Measurements from ENCODE around the gene PPAN.

PPAN gene

DNA sequence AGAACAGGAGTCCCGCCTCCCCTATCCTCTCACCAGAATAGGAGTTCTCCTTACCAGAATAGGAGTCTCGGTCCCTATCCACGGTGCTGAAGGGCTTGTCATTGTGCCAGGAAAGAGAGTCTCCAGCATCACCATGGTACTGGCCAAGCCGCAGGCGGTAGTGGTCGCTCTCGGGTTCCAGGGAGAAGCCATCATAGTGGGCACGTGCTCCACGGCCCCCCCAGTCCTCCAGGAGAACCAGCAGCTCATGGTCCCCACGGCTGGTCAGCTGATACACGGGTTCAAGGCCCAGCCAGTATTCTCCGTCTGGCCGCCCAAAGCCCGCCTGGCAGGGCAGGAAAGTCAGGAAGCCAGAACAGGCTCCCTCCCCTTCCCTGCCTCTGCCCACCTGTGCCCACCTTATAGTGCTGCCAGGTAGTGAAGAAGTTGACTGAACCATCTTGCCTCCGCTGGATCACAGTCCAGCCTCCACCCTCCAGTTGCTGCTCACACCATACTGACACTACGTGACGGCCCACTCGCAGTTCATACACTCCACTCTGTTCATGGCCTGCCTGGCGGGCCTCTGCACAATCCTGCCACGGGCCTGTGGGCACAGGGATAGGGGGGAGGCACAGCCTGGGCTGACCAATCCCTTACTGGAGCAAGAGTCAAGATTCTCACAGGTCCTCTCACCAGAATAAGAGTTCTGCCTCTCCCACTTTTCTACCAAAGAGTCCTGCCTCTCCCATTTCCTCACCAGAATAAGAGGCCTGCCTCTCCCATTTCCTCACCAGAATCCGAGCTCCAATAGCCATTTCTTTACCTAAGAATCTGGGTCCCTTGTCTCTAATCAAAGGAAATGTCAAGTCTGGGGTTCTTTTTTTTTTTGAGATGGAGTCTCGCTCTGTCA lies 12.6 kb upstream of the PPAN start:
- TF ChIP-seq ZFX (IDR thresholded peaks at IDR 0.05): no peak
- TF ChIP-seq, protein P1, sequence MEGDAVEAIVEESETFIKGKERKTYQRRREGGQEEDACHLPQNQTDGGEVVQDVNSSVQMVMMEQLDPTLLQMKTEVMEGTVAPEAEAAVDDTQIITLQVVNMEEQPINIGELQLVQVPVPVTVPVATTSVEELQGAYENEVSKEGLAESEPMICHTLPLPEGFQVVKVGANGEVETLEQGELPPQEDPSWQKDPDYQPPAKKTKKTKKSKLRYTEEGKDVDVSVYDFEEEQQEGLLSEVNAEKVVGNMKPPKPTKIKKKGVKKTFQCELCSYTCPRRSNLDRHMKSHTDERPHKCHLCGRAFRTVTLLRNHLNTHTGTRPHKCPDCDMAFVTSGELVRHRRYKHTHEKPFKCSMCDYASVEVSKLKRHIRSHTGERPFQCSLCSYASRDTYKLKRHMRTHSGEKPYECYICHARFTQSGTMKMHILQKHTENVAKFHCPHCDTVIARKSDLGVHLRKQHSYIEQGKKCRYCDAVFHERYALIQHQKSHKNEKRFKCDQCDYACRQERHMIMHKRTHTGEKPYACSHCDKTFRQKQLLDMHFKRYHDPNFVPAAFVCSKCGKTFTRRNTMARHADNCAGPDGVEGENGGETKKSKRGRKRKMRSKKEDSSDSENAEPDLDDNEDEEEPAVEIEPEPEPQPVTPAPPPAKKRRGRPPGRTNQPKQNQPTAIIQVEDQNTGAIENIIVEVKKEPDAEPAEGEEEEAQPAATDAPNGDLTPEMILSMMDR (conservative IDR thresholded peaks at IDR 0.05): no peak
- H3K27ac ChIP-seq: no peak overlapping the region

DNA sequence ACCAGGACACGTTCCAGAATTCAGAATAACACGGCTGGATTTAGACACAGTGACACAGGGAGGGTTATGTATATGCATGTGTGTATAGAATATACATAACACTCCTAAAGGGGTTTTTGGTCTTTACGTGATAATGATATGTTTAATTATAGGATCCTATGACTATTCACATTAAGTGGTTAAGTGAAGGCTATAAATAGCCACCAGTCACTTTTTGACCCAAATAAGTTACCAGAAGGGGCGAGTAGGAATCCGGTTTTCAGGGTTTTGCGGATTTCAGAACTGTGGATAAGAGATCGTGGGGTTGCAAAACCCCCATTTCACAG lies 10.6 kb upstream of the PPAN start:
- TF ChIP-seq, protein P1 (conservative IDR thresholded peaks at IDR 0.05): no peak
- TF ChIP-seq ZFX (IDR thresholded peaks at IDR 0.05): no peak
- H3K27ac ChIP-seq: peak overlapping the region; percentile 78

DNA sequence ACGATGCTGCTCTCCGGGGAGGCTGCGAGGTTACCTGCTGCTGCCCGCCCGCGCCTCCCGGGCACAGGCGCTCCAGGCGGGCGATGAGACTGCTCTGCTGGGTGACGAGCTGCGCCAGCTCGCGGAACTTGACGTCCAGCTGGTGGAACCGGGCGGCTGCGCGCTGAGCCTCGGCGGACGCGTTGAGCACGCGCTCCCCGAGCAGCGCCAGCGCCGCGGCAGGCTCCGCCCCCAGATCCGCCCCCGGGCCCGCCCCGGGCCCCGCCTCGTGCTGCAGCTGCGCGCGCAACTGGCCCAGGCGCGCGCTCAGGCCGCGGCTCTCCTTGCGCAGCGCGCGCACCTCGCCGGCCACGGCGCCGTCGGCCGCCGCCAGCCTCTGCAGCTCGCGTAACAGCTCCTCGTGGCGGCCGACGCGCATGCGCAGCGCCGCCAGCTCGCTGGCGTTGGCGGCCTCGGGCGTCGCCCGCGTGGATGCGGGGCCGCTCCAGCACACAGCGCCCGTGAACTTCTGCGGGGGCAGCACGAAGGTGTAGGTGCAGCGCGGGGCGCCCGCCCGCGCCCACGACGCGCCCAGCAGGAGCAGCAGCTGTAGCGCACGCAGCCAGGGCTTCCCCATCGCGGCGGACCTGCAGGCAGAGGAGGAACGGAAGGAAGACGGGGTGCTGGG lies 10.1 kb upstream of the PPAN start:
- TF ChIP-seq, protein P1 (conservative IDR thresholded peaks at IDR 0.05): no peak
- peak; percentile 80; the same call in 1 of the 2 replicates for TF ChIP-seq ZFX (IDR thresholded peaks at IDR 0.05)
- H3K27ac ChIP-seq: peak overlapping the region; percentile 78

DNA sequence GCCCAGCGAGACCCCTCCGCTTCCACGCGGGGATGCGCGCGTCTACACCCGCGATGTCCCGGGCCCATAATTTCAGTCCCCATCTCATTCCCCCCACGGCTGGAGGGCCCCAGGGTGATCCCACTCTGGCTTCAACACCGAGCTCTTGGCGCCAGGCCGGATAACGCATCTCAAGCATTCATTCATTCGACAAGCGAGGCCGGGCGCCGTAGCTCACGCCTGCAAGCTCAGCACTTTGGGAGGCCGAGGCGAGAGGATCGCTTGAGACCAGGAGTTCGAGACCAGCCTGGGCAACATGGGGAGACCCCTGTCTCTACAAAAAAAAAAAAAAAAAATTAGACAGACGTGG lies 9.6 kb upstream of the PPAN start:
- 0 out of 2 replicates have a peak, but pooled peaks have one; percentile 35 for TF ChIP-seq ZFX (IDR thresholded peaks at IDR 0.05)
- TF ChIP-seq, protein P1 (conservative IDR thresholded peaks at IDR 0.05): no peak
- peak overlapping the region; percentile 78 for H3K27ac ChIP-seq

DNA sequence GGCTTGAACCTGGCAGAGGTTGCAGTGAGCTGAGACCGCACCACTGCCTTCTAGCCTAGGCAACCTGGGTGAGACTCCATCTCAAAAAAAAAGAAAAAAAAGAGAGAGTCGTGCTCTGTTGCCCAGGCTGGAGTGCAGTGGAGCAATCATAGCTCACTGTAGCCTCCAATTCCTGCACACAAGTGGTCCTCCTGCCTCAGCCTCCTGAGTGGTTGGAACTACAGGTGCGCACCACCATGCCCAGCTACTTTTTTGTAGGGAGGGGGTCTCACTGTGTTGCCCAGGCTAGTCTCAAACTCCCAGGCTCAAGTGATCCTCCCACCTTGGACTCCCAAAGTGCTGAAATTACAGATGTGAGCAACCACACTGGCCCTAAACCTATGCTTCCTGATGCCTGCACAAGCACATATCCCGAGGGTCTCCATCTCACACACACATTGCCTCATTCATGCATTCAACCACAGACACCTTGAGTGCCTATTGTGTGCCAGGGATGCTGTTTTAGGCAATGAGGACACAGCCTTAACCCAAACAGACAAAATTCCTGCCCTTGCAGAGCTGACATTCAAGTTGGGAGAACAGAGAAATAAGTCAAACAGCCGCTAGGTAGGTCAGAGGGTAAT lies 5.9 kb upstream of the PPAN start:
- no peak overlapping the region for H3K27ac ChIP-seq
- TF ChIP-seq, protein P1 (conservative IDR thresholded peaks at IDR 0.05): no peak
- no peak for TF ChIP-seq ZFX (IDR thresholded peaks at IDR 0.05)

DNA sequence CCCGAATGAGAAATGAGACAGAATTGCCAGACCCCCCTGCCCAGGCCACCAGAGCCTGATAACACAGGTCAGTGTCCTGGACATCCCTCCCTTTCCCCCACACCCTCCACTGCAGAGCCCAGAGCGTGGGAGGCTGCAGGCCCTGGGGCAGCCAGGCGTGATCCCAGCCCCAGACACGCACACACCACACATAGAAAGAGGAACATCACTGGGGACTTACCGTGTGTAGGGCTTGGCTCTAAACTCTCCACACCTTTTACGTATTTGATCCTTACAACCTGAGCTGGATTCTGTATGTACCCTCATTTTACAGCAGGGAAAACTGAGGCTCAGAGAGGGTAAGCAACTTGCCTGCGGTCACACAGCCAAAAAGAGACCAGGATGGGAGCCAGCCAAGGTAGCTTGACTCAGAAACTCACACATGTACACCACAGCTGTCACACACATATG lies 3.4 kb upstream of the PPAN start:
- TF ChIP-seq ZFX (IDR thresholded peaks at IDR 0.05): no peak
- TF ChIP-seq, protein P1 (conservative IDR thresholded peaks at IDR 0.05): no peak
- H3K27ac ChIP-seq: no peak overlapping the region

DNA sequence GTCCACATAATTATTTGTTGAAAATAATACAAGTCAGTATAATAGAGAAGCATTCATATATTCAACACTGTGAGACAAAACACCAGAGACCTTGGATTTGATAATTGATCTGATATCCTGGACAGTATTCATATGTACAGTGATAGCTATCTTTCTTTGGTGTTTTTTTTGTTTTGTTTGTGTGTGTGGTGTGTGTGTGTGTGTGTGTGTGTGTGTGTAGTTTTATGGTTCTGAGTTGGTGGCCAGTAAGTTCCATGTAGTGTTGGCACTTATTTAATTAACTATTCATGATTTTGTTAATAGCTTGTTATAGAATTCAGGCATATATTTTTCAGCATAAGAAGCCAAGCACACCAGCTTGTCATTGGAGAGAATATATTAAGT lies 2.0 kb upstream of the PPAN start:
- H3K27ac ChIP-seq: no peak overlapping the region
- TF ChIP-seq, protein P1 (conservative IDR thresholded peaks at IDR 0.05): no peak
